ENCODE measurements around the gene ACKR4. TPM values are rescaled to one million over a fixed set of nuclear protein-coding genes. Genes with fewer than 3 reads are reported as not detected.

The ACKR4 gene
- total and polyA plus RNA-seq, 2 donors from 2014 or later = 1.0 to 1.1 TPM

DNA sequence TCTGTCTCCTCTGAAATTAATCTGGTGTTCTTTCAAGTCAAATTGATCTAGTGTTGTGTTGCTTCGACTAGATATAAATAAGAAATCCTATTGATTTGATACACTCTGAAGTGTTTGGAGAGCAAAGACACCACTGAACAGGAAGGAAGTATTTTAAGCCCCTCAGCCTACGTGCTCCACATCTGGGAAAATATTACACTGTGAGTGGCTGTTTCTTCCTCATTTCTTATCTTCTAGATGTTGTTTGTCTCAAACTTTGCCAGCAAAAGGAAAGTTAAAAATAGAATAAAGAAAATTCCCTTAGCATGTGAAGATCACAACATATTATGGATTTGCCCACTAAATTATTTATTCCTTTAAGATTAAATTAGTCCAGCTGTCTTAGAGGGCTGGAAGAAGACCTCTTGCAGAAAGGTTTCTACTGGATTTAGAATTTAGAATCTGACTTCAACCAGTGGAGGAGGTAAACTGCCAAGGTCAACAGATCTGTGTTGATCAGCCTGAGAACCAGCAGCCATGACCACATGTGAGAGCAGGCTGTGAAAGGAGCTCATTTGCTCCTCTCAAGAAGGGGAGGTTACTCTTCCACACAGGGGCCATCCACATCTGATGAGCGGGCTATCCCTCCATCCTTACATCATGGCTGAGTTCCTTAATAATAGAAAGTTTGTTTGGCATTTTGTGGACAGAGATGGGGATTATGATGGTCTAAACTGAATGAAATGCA, 46.3 kb upstream of the ACKR4 start:
- TF ChIP-seq CTCF (IDR thresholded peaks at IDR 0.05; ENCODE audit: borderline replicate concordance, extremely low read depth, insufficient read depth) = no peak
- peaks cover 0 to 9% (median 7%) of the 10 kb centered on the region in 3 donors for H3K4me1 ChIP-seq (ENCODE audit: control insufficient read depth in 2 of 3, insufficient read depth in 2 of 3, low read depth in 1 of 3, low read length in 3 of 3)

GRCh38 chr3:132553826-132554225, 43.2 kb upstream of the ACKR4 start:
- FAIRE-seq (no peak), DNase-seq (no peak)
- intact Hi-C loops (cut with DNase I) = no loop called here
- peaks cover 0 to 11% (median 7%) of the 10 kb centered on the region in 3 donors for H3K4me1 ChIP-seq (ENCODE audit: control insufficient read depth in 2 of 3, insufficient read depth in 2 of 3, low read depth in 1 of 3, low read length in 3 of 3)
- H3K36me3 ChIP-seq (ENCODE audit: control insufficient read depth in 2 of 3, insufficient read depth in 3 of 3, low read length in 3 of 3) = peaks cover 0 to 7% (median 4%) of the 10 kb centered on the region in 3 donors
- H3K4me3 ChIP-seq (ENCODE audit: low read length in 3 of 3) = no peak overlapping the region
- H3K27ac ChIP-seq (ENCODE audit: low read depth in 2 of 2, low read length in 2 of 2) = no peak overlapping the region
- H3K27me3 ChIP-seq (ENCODE audit: control insufficient read depth, insufficient read depth, low read length) = no peaks in the 10 kb centered on the region
- H3K9me3 ChIP-seq (ENCODE audit: control insufficient read depth in 2 of 3, insufficient read depth in 1 of 3, low read length in 3 of 3) = no peaks in the 10 kb centered on the region
- H3K9ac ChIP-seq (ENCODE audit: low read length in 3 of 3) = no peak overlapping the region
- no peak for TF ChIP-seq CTCF (IDR thresholded peaks at IDR 0.05; ENCODE audit: borderline replicate concordance, extremely low read depth, insufficient read depth)

More for the DNA sequence above, 46.3 kb upstream of the ACKR4 start:
- Histone ChIP-seq H3K27ac (ENCODE audit: low read depth in 2 of 2, low read length in 2 of 2) (no peak overlapping the region), H3K9ac (ENCODE audit: low read length in 3 of 3) (no peak overlapping the region), H3K4me3 (ENCODE audit: low read length in 3 of 3) (no peak overlapping the region), H3K9me3 (ENCODE audit: control insufficient read depth in 2 of 3, insufficient read depth in 1 of 3, low read length in 3 of 3) (no peaks in the 10 kb centered on the region), H3K27me3 (ENCODE audit: control insufficient read depth, insufficient read depth, low read length) (no peaks in the 10 kb centered on the region), H3K36me3 (ENCODE audit: control insufficient read depth in 2 of 3, insufficient read depth in 3 of 3, low read length in 3 of 3) (no peaks in the 10 kb centered on the region)
- no peak for FAIRE-seq
- intact Hi-C loops (cut with DNase I) = no loop called here
- DNase-seq = no peak

DNA sequence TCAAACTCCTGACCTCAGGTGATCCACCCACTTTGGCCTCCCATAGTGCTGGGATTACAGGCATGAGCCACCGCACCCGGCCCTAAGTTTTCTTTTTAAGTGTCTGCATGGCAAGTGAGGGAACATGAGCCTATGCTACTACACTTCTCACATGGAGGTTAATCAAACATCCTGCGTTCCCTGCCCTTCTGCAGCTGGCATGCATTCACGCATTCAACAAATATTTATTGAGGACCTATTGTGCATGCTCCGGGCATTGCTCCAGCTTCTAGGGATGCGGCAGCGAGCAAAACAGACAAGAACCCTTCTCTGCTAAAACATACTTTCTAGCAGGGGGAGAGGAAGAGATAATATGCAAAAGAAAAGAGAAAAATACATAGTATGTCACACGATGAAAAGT, 42.6 kb upstream of the ACKR4 start:
- no peak overlapping the region for H3K4me3 ChIP-seq (ENCODE audit: low read length in 3 of 3)
- H3K27ac ChIP-seq (ENCODE audit: low read depth in 2 of 2, low read length in 2 of 2) = no peak overlapping the region
- intact Hi-C loops (cut with DNase I) = no loop called here
- H3K36me3 ChIP-seq (ENCODE audit: control insufficient read depth in 2 of 3, insufficient read depth in 3 of 3, low read length in 3 of 3) = peaks cover 0 to 11% (median 7%) of the 10 kb centered on the region in 3 donors
- H3K9ac ChIP-seq (ENCODE audit: low read length in 3 of 3) = no peak overlapping the region
- H3K4me1 ChIP-seq (ENCODE audit: control insufficient read depth in 2 of 3, insufficient read depth in 2 of 3, low read depth in 1 of 3, low read length in 3 of 3) = peaks cover 0 to 9% (median 7%) of the 10 kb centered on the region in 3 donors
- no peak for TF ChIP-seq CTCF (IDR thresholded peaks at IDR 0.05; ENCODE audit: borderline replicate concordance, extremely low read depth, insufficient read depth)
- no peaks in the 10 kb centered on the region for H3K9me3 ChIP-seq (ENCODE audit: control insufficient read depth in 2 of 3, insufficient read depth in 1 of 3, low read length in 3 of 3)
- FAIRE-seq (no peak), DNase-seq (no peak)
- H3K27me3 ChIP-seq (ENCODE audit: control insufficient read depth, insufficient read depth, low read length) = no peaks in the 10 kb centered on the region
